ENCODE measurements around the gene C10orf53.

C10orf53 gene

GRCh38 chr10:49662169-49662830 lies 17.2 kb upstream of the C10orf53 start:
- no peak for DNase-seq (ENCODE audit: extremely low read depth, low read depth)
- TF ChIP-seq CTCF (IDR thresholded peaks at IDR 0.05; ENCODE audit: low read depth, low read length): no peak

GRCh38 chr10:49663596-49663995 lies 15.9 kb upstream of the C10orf53 start:
- TF ChIP-seq CTCF (IDR thresholded peaks at IDR 0.05; ENCODE audit: low read depth, low read length): no peak
- no peak for DNase-seq (ENCODE audit: extremely low read depth, low read depth)

- TF ChIP-seq CTCF (IDR thresholded peaks at IDR 0.05; ENCODE audit: low read depth, low read length): no peak
- DNase-seq (ENCODE audit: extremely low read depth, low read depth): no peak
Observed at GRCh38 chr10:49664006-49664841, 15.2 kb upstream of the C10orf53 start.

GRCh38 chr10:49664842-49665355 lies 14.6 kb upstream of the C10orf53 start:
- TF ChIP-seq CTCF (IDR thresholded peaks at IDR 0.05; ENCODE audit: low read depth, low read length): no peak
- DNase-seq (ENCODE audit: extremely low read depth, low read depth): no peak

GRCh38 chr10:49666054-49666615 lies 13.3 kb upstream of the C10orf53 start:
- no peak for TF ChIP-seq CTCF (IDR thresholded peaks at IDR 0.05; ENCODE audit: low read depth, low read length)
- DNase-seq (ENCODE audit: extremely low read depth, low read depth): no peak

- TF ChIP-seq CTCF (IDR thresholded peaks at IDR 0.05; ENCODE audit: low read depth, low read length): no peak
- DNase-seq (ENCODE audit: extremely low read depth, low read depth): no peak
Observed at GRCh38 chr10:49666685-49667084, 12.8 kb upstream of the C10orf53 start.

GRCh38 chr10:49667991-49668390 lies 11.5 kb upstream of the C10orf53 start:
- no peak for DNase-seq (ENCODE audit: extremely low read depth, low read depth)
- TF ChIP-seq CTCF (IDR thresholded peaks at IDR 0.05; ENCODE audit: low read depth, low read length): no peak

Measured in AG09319 (cell line).